GM12878 (cell line): Measurements from ENCODE around the gene GRK5. TPM values are rescaled to one million over a fixed set of nuclear protein-coding genes. Genes with fewer than 3 reads are reported as not detected.

Experiments
- EED ChIP-seq: sonication (generic); IDR thresholded peaks from 2 replicates; pipeline ENCODE4 v1.6.1; 2016; ENCODE audit warnings: antibody characterized with exemption, low read depth
- EP300 ChIP-seq, 2 experiments: fragments of 150-350 bp in 1 of 2; IDR thresholded peaks; 2 replicates each; pipeline ENCODE4 v1.6.1; 2011 to 2012; ENCODE audit warnings: low read depth in 2 of 2, low read length in 2 of 2, borderline replicate concordance in 1 of 2, improper control_type of control experiment in 1 of 2, inconsistent platforms in 1 of 2; ENCODE audit not compliant: control insufficient read depth in 1 of 2
- RAD51 ChIP-seq: fragments of 450-650 bp; IDR thresholded peaks from 2 replicates; pipeline ENCODE4 v1.6.1; 2016; ENCODE audit warnings: moderate library complexity, mild to moderate bottlenecking, inconsistent platforms
- RUNX3 ChIP-seq: IDR thresholded peaks from 2 replicates; pipeline ENCODE4 v1.6.1; 2012; ENCODE audit warnings: low read length, inconsistent platforms
- SIN3A ChIP-seq: IDR thresholded peaks from 2 replicates; pipeline ENCODE4 v1.6.1; 2012; ENCODE audit warnings: low read depth, low read length, improper control_type of control experiment
- STAT3 ChIP-seq: IDR thresholded peaks from 2 replicates; pipeline ENCODE4 v1.6.1; 2011; ENCODE audit warnings: low read depth, low read length, improper control_type of control experiment
- ZNF24 ChIP-seq: fragments of 450-650 bp; IDR thresholded peaks from 2 replicates; pipeline ENCODE4 v1.6.1; 2017; ENCODE audit warnings: antibody characterized with exemption, mild to moderate bottlenecking
- polyA plus RNA-seq, 11 experiments: library from polyadenylated mRNA; depleted of rRNA in 4 of 11; unstranded in 6 of 11; stranded (reverse) in 5 of 11; fragments of >200 nt; fragmentation: Nextera tagmentation in 4 of 11; fragmentation: Illumina TruSeq in 1 of 11; extraction: Ambion mirVana in 4 of 11; extraction: Trizol in 1 of 11; gene quantifications; 1 replicate in 1 of 11; 2 replicates in 10 of 11; pipeline versions ENCODE4 v1.2.1 to v1.2.3, GENCODE V29; 2011 to 2016; ENCODE audit warnings: inconsistent platforms in 2 of 11, missing spikeins in 2 of 11, low read depth in 1 of 11
- total RNA-seq, 4 experiments: library from RNA; depleted of rRNA in 3 of 4; stranded (reverse); fragments of >200 nt in 3 of 4; fragmentation: Illumina TruSeq in 1 of 4; extraction: Trizol in 1 of 4; gene quantifications; 2 replicates each; pipeline versions ENCODE4 v1.2.1 to v1.2.3, GENCODE V29; 2013 to 2021
- TF ChIP-seq, protein P1 (sequence below): fragments of 450-650 bp; IDR thresholded peaks from 2 replicates; pipeline ENCODE4 v1.6.1; 2017; ENCODE audit warnings: borderline replicate concordance
- TF ChIP-seq, protein P2 (sequence below), 3 experiments: IDR thresholded peaks in 2 of 3; conservative IDR thresholded peaks in 1 of 3; 2 replicates each; pipeline ENCODE4 v1.5.1; 2011; ENCODE audit warnings: low read depth in 3 of 3, low read length in 3 of 3, mild to moderate bottlenecking in 3 of 3, control low read depth in 2 of 3, moderate library complexity in 2 of 3, inconsistent platforms in 1 of 3, mixed read lengths in 1 of 3; ENCODE audit not compliant: control insufficient read depth in 2 of 3, insufficient read depth in 1 of 3; ENCODE audit errors: extremely low read depth in 1 of 3
- TF ChIP-seq, protein P3 (sequence below): fragments of 450-650 bp; IDR thresholded peaks from 2 replicates; pipeline ENCODE4 v1.6.1; 2017; ENCODE audit warnings: antibody characterized with exemption, mild to moderate bottlenecking, moderate library complexity

Gene GRK5
- total and polyA plus RNA-seq, 10 of the 15 experiments (the other 5 are each of a cell fraction or from before 2014, with no cell fraction given), result 0.11 to 22.1 (median 10.0) TPM

DNA sequence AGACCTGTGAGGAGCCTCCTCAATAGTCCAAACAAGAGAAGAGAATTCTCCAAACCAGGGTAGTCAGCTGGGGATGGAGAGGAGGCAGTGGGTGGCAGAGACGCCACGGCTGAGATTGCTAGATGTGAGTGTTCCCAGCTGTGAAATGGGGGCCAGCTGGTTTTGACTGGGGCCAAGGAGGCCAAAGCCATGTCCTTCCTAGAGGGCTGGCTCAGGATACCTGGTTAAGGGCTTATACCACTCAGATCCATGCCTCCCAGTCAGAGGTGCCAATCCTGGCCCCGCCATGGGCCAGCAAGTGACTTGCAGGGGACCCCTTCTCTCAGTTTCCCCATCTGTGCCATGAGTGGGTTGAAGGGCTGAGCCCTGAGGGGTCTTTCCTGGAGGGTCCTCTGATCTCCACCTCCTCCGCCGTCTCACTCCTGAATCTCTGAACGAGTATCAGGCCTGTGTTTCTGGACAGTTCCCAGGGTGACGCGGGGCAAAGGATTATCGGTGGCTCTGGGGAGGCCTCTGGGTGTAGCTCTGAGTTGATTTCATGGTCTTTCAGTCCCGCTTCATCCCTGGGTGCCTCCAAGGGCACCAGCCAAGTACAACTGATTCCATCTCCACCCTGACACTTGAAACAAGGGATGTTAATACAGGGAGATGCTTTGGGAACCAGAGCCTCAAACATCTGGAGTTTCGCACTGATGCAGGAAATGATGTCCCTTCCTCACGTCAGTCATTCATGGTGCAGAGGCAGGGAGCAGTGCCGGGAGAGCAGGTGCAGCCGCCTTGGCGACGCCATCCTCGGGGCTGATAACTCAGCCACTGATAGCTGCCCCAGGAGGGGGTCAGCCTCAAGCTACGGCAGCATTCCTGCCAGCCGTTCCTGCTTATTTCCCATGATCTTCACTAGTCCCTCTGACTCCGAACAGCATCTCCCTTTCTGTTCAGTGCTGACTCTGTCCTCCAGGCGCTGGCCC, 208.4 kb downstream of the GRK5 start (continued):
- TF ChIP-seq, protein P1, sequence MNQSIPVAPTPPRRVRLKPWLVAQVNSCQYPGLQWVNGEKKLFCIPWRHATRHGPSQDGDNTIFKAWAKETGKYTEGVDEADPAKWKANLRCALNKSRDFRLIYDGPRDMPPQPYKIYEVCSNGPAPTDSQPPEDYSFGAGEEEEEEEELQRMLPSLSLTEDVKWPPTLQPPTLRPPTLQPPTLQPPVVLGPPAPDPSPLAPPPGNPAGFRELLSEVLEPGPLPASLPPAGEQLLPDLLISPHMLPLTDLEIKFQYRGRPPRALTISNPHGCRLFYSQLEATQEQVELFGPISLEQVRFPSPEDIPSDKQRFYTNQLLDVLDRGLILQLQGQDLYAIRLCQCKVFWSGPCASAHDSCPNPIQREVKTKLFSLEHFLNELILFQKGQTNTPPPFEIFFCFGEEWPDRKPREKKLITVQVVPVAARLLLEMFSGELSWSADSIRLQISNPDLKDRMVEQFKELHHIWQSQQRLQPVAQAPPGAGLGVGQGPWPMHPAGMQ, result no peak
- TF ChIP-seq EED (no peak), STAT3 (no peak), EP300 (IDR thresholded peaks at IDR 0.05; ENCODE audit: borderline replicate concordance in 1 of 2, control insufficient read depth in 1 of 2, low read depth in 2 of 2, low read length in 2 of 2) (no peak), RUNX3 (no peak), SIN3A (no peak), ZNF24 (no peak), RAD51 (no peak)
- TF ChIP-seq, protein P2, sequence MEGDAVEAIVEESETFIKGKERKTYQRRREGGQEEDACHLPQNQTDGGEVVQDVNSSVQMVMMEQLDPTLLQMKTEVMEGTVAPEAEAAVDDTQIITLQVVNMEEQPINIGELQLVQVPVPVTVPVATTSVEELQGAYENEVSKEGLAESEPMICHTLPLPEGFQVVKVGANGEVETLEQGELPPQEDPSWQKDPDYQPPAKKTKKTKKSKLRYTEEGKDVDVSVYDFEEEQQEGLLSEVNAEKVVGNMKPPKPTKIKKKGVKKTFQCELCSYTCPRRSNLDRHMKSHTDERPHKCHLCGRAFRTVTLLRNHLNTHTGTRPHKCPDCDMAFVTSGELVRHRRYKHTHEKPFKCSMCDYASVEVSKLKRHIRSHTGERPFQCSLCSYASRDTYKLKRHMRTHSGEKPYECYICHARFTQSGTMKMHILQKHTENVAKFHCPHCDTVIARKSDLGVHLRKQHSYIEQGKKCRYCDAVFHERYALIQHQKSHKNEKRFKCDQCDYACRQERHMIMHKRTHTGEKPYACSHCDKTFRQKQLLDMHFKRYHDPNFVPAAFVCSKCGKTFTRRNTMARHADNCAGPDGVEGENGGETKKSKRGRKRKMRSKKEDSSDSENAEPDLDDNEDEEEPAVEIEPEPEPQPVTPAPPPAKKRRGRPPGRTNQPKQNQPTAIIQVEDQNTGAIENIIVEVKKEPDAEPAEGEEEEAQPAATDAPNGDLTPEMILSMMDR (IDR thresholded peaks at IDR 0.05 in 2 of 3, conservative IDR thresholded peaks at IDR 0.05 in 1 of 3; ENCODE audit: control insufficient read depth in 2 of 3, extremely low read depth in 1 of 3, insufficient read depth in 1 of 3, low read depth in 3 of 3, low read length in 3 of 3), result no peak
- TF ChIP-seq, protein P3, sequence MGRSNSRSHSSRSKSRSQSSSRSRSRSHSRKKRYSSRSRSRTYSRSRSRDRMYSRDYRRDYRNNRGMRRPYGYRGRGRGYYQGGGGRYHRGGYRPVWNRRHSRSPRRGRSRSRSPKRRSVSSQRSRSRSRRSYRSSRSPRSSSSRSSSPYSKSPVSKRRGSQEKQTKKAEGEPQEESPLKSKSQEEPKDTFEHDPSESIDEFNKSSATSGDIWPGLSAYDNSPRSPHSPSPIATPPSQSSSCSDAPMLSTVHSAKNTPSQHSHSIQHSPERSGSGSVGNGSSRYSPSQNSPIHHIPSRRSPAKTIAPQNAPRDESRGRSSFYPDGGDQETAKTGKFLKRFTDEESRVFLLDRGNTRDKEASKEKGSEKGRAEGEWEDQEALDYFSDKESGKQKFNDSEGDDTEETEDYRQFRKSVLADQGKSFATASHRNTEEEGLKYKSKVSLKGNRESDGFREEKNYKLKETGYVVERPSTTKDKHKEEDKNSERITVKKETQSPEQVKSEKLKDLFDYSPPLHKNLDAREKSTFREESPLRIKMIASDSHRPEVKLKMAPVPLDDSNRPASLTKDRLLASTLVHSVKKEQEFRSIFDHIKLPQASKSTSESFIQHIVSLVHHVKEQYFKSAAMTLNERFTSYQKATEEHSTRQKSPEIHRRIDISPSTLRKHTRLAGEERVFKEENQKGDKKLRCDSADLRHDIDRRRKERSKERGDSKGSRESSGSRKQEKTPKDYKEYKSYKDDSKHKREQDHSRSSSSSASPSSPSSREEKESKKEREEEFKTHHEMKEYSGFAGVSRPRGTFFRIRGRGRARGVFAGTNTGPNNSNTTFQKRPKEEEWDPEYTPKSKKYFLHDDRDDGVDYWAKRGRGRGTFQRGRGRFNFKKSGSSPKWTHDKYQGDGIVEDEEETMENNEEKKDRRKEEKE, result no peak
